ENCODE data around the gene HPCA. TPM values are rescaled to one million over a fixed set of nuclear protein-coding genes. Genes with fewer than 3 reads are reported as not detected.

Gene HPCA
- total RNA-seq, 1 experiment from 2014 or later: 1.2 TPM

- Histone ChIP-seq H3T11ph (ENCODE audit: low read length) (no peak overlapping the region), H3K9me3 (ENCODE audit: control insufficient read depth, low read depth, low read length) (no peaks in the 10 kb centered on the region), H3K79me1 (ENCODE audit: insufficient read depth, low read depth, low read length, poor library complexity, severe bottlenecking) (no peaks in the 10 kb centered on the region), H2BK20ac (ENCODE audit: low read depth, low read length, poor library complexity, severe bottlenecking) (no peak overlapping the region), H3K4me2 (ENCODE audit: insufficient read depth, insufficient read length, low read length) (no peak overlapping the region), H4K5ac (ENCODE audit: insufficient read length, low read depth, low read length) (no peak overlapping the region), H4K91ac (ENCODE audit: insufficient read length, low read depth, low read length) (no peak overlapping the region), H2BK15ac (ENCODE audit: low read depth, low read length) (no peak overlapping the region), H4K20me1 (ENCODE audit: control insufficient read depth, insufficient read depth, insufficient read length) (no peaks in the 10 kb centered on the region), H3K27ac (ENCODE audit: insufficient read length, low read depth, low read length) (no peak overlapping the region), H3K4ac (ENCODE audit: low read depth, low read length) (no peak overlapping the region), H3K79me2 (ENCODE audit: insufficient read depth, low read length) (no peaks in the 10 kb centered on the region), H3K18ac (ENCODE audit: insufficient read length, low read depth, low read length) (no peak overlapping the region), H2BK5ac (ENCODE audit: insufficient read length, low read length) (no peak overlapping the region), H3K23ac (ENCODE audit: insufficient read length, low read depth, low read length) (no peak overlapping the region), H3K56ac (ENCODE audit: insufficient read length, low read depth, low read length) (no peak overlapping the region), H2AFZ (ENCODE audit: low read length) (no peak overlapping the region), H3K4me1 (ENCODE audit: insufficient read depth, low read length) (no peaks in the 10 kb centered on the region), H4K8ac (replicated peaks; ENCODE audit: insufficient read length, low read depth, low read length) (no peak overlapping the region), H3K9ac (ENCODE audit: extremely low read depth, insufficient read length, low read length) (no peak overlapping the region), H2AK5ac (ENCODE audit: insufficient read length, low read length) (no peak overlapping the region), H3K23me2 (ENCODE audit: insufficient read length, low read depth, low read length, poor library complexity, severe bottlenecking) (peaks cover 8% of the 10 kb centered on the region), H3K27me3 (ENCODE audit: insufficient read depth, low read length) (peaks cover 22% of the 10 kb centered on the region; the same call in 1 of the 2 replicates), H3K14ac (ENCODE audit: insufficient read depth, low read length) (no peak overlapping the region), H2BK12ac (ENCODE audit: insufficient read length, low read depth, low read length) (no peak overlapping the region), H2BK120ac (ENCODE audit: low read depth, low read length, poor library complexity, severe bottlenecking) (no peak overlapping the region)
- no peaks in the 10 kb centered on the region; a peak in 1 of 7 replicates for H3K36me3 Mint-ChIP-seq (ENCODE audit: insufficient read depth in 1 of 3, low read depth in 3 of 3)
- no peak for DNase-seq
- H3K9me3 Mint-ChIP-seq: no peaks in the 10 kb centered on the region; a peak in 2 of 5 replicates
- peaks cover 6 to 13% of the 10 kb centered on the region in 2 experiments for H3K4me1 Mint-ChIP-seq
- H3K27ac Mint-ChIP-seq: no peak overlapping the region
- no CpG with 5 or more reads among the region's 6 CpGs for WGBS (ENCODE audit: extremely low coverage, insufficient read length, low lambda C conversion rate)
- no peak for TF ChIP-seq CTCF (conservative IDR thresholded peaks at IDR 0.05)
- H3K4me3 Mint-ChIP-seq: peak overlapping the region; percentile 45 to 75; a peak in 4 of 5 replicates
- peaks cover 69% of the 10 kb centered on the region for H3K27me3 Mint-ChIP-seq (ENCODE audit: low read depth)
These were observed 16.2 kb downstream of the HPCA start for GRCh38 chr1:32902535-32902920.
